Fibroblast of gingiva (primary cell): ENCODE results near the gene UVRAG.
A peak's percentile ranks its signal among the peaks of the same experiment; 100 is the strongest.

ENCODE experiments used
- DNase-seq: peaks from one replicate; pipeline ENCODE4 v3.0.0-alpha.2; 2011; ENCODE audit warnings: low read depth

UVRAG gene

GRCh38 chr11:76169473-76169896 lies 354.5 kb downstream of the UVRAG start:
- no peak for DNase-seq

GRCh38 chr11:76170468-76170867 lies 355.5 kb downstream of the UVRAG start:
- DNase-seq = no peak

- no peak for DNase-seq
Measured at GRCh38 chr11:76172583-76172982, 357.6 kb downstream of the UVRAG start.

- no peak for DNase-seq
Measured at GRCh38 chr11:76173663-76174062, 358.7 kb downstream of the UVRAG start.

GRCh38 chr11:76174330-76174729 lies 359.3 kb downstream of the UVRAG start:
- DNase-seq = no peak

GRCh38 chr11:76175783-76176182 lies 360.8 kb downstream of the UVRAG start:
- DNase-seq = no peak

GRCh38 chr11:76176463-76176862 lies 361.5 kb downstream of the UVRAG start:
- DNase-seq = no peak

- no peak for DNase-seq
Measured at GRCh38 chr11:76177250-76177686, 362.3 kb downstream of the UVRAG start.

GRCh38 chr11:76179147-76179546 lies 364.1 kb downstream of the UVRAG start:
- DNase-seq = no peak

- DNase-seq = no peak
Measured at GRCh38 chr11:76181371-76181770, 366.4 kb downstream of the UVRAG start.

GRCh38 chr11:76184551-76184993 lies 369.6 kb downstream of the UVRAG start:
- DNase-seq = no peak

- DNase-seq = no peak
Measured at GRCh38 chr11:76185511-76185910, 370.5 kb downstream of the UVRAG start.

GRCh38 chr11:76185931-76186401 lies 371.0 kb downstream of the UVRAG start:
- peak; percentile 72 for DNase-seq

- DNase-seq = no peak
Measured at GRCh38 chr11:76186776-76187279, 371.8 kb downstream of the UVRAG start.

- DNase-seq = no peak
Measured at GRCh38 chr11:76188873-76189272, 373.9 kb downstream of the UVRAG start.

GRCh38 chr11:76189682-76190081 lies 374.7 kb downstream of the UVRAG start:
- DNase-seq = no peak

- no peak for DNase-seq
Measured at GRCh38 chr11:76190376-76190775, 375.4 kb downstream of the UVRAG start.
